ENCODE data around the gene ALG9. TPM values are rescaled to one million over a fixed set of nuclear protein-coding genes. Genes with fewer than 3 reads are reported as not detected.

The ALG9 gene
- total and polyA plus RNA-seq, 5 experiments from 2014 or later = 6.4 to 28.6 (median 13.1) TPM

- peak; percentile 95 for ATAC-seq
Measured at GRCh38 chr11:111765984-111766833, 105.2 kb downstream of the ALG9 start, which contains the start of gene PPP2R1B. Gene PPP2R1B (minus strand): TSS chr11:111766389. CDS start chr11:111766361, 28 bp downstream.

DNA sequence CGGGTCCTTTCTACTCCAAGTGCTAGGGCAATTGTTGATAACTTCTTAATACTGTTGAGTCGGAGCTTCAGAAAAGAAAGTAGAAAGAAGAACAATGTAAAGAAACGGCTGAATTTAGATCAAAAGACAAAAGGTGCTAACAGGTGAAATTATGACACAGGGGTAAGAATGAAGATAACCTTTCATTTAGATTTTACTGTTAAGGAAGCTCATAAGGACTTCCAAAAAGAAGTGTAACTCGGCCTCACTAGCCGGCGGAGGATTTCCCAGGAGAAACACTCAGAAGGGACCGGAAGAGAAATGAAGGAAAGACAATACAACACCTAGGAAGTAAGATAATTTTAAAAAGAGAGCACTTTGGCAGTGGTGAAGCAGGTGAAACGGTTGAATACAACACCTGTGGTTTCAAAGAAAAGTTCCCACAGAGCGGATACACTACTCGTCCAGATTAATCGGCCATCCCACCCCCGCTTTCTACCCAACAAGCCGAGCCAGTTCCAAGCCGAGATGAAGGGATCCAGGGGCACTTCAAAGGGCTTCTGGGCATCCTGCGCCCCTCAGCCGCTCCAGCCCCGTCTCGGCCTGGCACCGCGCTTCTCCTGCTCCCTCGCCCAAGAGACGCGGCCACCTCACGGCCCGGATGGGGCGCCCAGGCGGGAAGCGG lies 105.9 kb downstream of the ALG9 start:
- Mint-ChIP-seq H3K9me3 (no peaks in the 10 kb centered on the region), H3K27me3 (no peaks in the 10 kb centered on the region), H3K4me1 (peaks cover 28 to 52% (median 41%) of the 10 kb centered on the region in 4 donors), H3K4me3 (peak overlapping the region; percentile 87 to 100 (median 99)), H3K36me3 (peaks cover 5 to 40% (median 8%) of the 10 kb centered on the region in 3 donors), H3K27ac (peak overlapping the region; percentile 71 to 99 (median 96))
- ATAC-seq (peak in 1 of 2 donors; percentile 7), DNase-seq (peak in 4 of 10 donors; percentile 4 to 29 (median 14))
- POLR2A ChIA-PET = interaction anchor here (0.9 to 1.8 kb wide), 3 partner anchors 106 to 169 kb away, joined by 3 to 5 read pairs (median 3); partner anchors contain the start of gene ALG9

More at GRCh38 chr11:111765984-111766833, 105.2 kb downstream of the ALG9 start, which contains the start of gene PPP2R1B:
- POLR2A ChIA-PET = interaction anchor here (0.6 to 1.8 kb wide), 9 partner anchors 10 to 176 kb away, joined by 3 to 5 read pairs (median 4); partner anchors contain the start of genes ALG9 and SIK2
- H3K27me3 Mint-ChIP-seq = no peaks in the 10 kb centered on the region
- peaks cover 28 to 52% (median 41%) of the 10 kb centered on the region in 4 donors for H3K4me1 Mint-ChIP-seq
- H3K4me3 Mint-ChIP-seq = peak within 1 kb of the TSS; percentile 87 to 100 (median 99)
- peak within 1 kb of the TSS; percentile 73 to 99 (median 96) for H3K27ac Mint-ChIP-seq
- DNase-seq = peak; percentile 38 to 84 (median 66)
- no peaks in the 10 kb centered on the region for H3K9me3 Mint-ChIP-seq
- peaks cover 2 to 32% (median 5%) of the 10 kb centered on the region in 3 donors for H3K36me3 Mint-ChIP-seq

GRCh38 chr11:111764621-111765020 lies 106.8 kb downstream of the ALG9 start:
- peaks cover 5 to 48% (median 8%) of the 10 kb centered on the region in 3 donors for H3K36me3 Mint-ChIP-seq
- H3K9me3 Mint-ChIP-seq = no peaks in the 10 kb centered on the region
- ATAC-seq (no peak), DNase-seq (no peak)
- peaks cover 28 to 52% (median 41%) of the 10 kb centered on the region in 4 donors for H3K4me1 Mint-ChIP-seq
- H3K4me3 Mint-ChIP-seq = peak overlapping the region; percentile 87 to 100 (median 99)
- no peaks in the 10 kb centered on the region for H3K27me3 Mint-ChIP-seq
- peak overlapping the region in 4 of 10 donors; percentile 19 to 98 (median 65) for H3K27ac Mint-ChIP-seq
- POLR2A ChIA-PET = no interaction called here

GRCh38 chr11:111762981-111763643 lies 108.3 kb downstream of the ALG9 start:
- Mint-ChIP-seq H3K4me1 (peaks cover 28 to 52% (median 41%) of the 10 kb centered on the region in 4 donors), H3K36me3 (peaks cover 5 to 62% (median 18%) of the 10 kb centered on the region in 3 donors), H3K9me3 (no peaks in the 10 kb centered on the region), H3K27ac (peak overlapping the region in 2 of 10 donors; percentile 11 to 16), H3K4me3 (peak overlapping the region in 2 of 10 donors; percentile 1 to 44), H3K27me3 (no peaks in the 10 kb centered on the region)
- POLR2A ChIA-PET = no interaction called here
- ATAC-seq = no peak
- no peak for DNase-seq

DNA sequence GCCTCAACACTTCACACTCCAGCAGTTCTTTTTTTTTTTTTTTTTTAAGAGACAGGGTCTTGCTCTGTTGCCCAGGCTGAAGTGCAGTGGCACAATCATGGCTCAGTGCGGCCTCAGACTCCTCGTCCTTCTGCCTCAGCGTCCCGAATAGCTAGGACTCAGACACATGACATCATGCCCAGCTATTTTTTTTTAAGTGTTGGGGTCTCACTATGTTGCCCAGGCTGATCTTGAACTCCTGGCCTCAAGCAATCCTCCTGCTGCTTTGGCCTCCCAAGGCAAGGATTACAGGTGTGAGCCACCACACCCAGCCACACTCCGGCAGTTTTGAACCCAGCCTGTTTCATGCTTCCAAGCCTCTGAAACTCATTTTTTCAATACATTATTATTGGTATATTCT lies 108.9 kb downstream of the ALG9 start:
- Mint-ChIP-seq H3K4me1 (peaks cover 31 to 52% (median 41%) of the 10 kb centered on the region in 4 donors), H3K4me3 (peak overlapping the region in 1 of 10 donors; percentile 11), H3K9me3 (no peaks in the 10 kb centered on the region), H3K27me3 (no peaks in the 10 kb centered on the region), H3K27ac (peak overlapping the region in 2 of 10 donors; percentile 16 to 29), H3K36me3 (peaks cover 5 to 68% (median 22%) of the 10 kb centered on the region in 3 donors)
- DNase-seq (no peak), ATAC-seq (no peak)
- POLR2A ChIA-PET = interaction anchor here (0.6 kb wide), 1 partner anchor 166 kb away, joined by 3 read pairs; no protein-coding TSS in a partner anchor

GRCh38 chr11:111761036-111761435 lies 110.3 kb downstream of the ALG9 start:
- Mint-ChIP-seq H3K27ac (no peak overlapping the region), H3K27me3 (no peaks in the 10 kb centered on the region), H3K9me3 (no peaks in the 10 kb centered on the region), H3K4me3 (no peak overlapping the region), H3K4me1 (peaks cover 25 to 41% (median 31%) of the 10 kb centered on the region in 4 donors), H3K36me3 (peaks cover 5 to 83% (median 26%) of the 10 kb centered on the region in 3 donors)
- POLR2A ChIA-PET = no interaction called here
- DNase-seq = no peak
- ATAC-seq = no peak

GRCh38 chr11:111759778-111760407 lies 111.5 kb downstream of the ALG9 start:
- DNase-seq (no peak), ATAC-seq (no peak)
- peak overlapping the region in 2 of 10 donors; percentile 2 to 76 for H3K27ac Mint-ChIP-seq
- no peaks in the 10 kb centered on the region for H3K27me3 Mint-ChIP-seq
- H3K36me3 Mint-ChIP-seq = peaks cover 0 to 93% (median 26%) of the 10 kb centered on the region in 3 donors
- no peak overlapping the region for H3K4me3 Mint-ChIP-seq
- H3K4me1 Mint-ChIP-seq = peaks cover 19 to 29% (median 25%) of the 10 kb centered on the region in 4 donors
- POLR2A ChIA-PET = no interaction called here
- no peaks in the 10 kb centered on the region for H3K9me3 Mint-ChIP-seq

DNA sequence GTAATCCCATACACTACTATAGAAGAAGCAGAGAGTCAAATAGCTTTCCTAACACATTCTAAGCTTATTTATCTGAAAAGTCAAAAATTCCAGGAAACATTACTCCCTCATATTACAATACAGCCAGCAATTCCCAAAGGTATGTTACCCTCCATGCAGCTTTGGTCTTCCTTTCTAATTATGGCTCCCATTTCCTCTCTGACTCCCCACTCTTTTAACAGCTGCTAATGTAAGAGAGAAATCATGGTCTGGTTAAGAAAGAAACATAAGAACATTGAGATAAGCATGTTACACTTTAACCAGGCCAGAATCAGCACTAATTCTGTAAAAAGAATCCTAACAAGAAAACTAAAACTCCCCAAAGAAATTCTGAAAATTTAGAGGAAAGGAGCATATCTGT lies 112.0 kb downstream of the ALG9 start:
- POLR2A ChIA-PET = no interaction called here
- Mint-ChIP-seq H3K4me3 (no peak overlapping the region), H3K9me3 (no peaks in the 10 kb centered on the region), H3K36me3 (peaks cover 0 to 94% (median 26%) of the 10 kb centered on the region in 3 donors), H3K4me1 (peaks cover 15 to 24% (median 20%) of the 10 kb centered on the region in 4 donors), H3K27ac (peak overlapping the region in 1 of 10 donors; percentile 2), H3K27me3 (no peaks in the 10 kb centered on the region)
- no peak for DNase-seq
- ATAC-seq = no peak

- H3K36me3 Mint-ChIP-seq = peaks cover 0 to 95% (median 34%) of the 10 kb centered on the region in 3 donors
- DNase-seq = no peak
Measured at GRCh38 chr11:111756097-111756496, 115.3 kb downstream of the ALG9 start.

DNA sequence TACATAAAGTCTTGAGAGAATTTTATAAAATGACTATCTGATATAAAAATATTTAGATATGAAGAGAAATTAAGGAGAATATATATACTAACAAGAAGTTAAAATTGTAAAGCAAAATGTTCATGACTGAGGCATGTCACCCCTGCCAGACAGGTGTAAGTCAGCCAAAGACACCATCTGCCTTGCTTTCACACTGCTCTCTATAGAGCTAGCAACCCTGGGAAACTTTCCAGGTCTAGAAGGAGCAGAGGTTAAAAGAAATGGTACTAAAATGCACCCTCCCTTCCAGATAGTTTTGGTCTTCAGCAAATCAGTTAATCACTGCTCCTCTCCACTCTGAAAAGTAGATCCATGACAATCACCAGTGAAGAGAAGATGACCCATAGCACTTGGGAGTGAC lies 121.7 kb downstream of the ALG9 start:
- H3K27me3 Mint-ChIP-seq = no peaks in the 10 kb centered on the region
- H3K27ac Mint-ChIP-seq = no peak overlapping the region
- H3K4me3 Mint-ChIP-seq = no peak overlapping the region
- ATAC-seq (no peak), DNase-seq (no peak)
- POLR2A ChIA-PET = no interaction called here
- peaks cover 12 to 92% (median 37%) of the 10 kb centered on the region in 3 donors for H3K36me3 Mint-ChIP-seq
- H3K9me3 Mint-ChIP-seq = no peaks in the 10 kb centered on the region
- peaks cover 0 to 7% (median 4%) of the 10 kb centered on the region in 4 donors for H3K4me1 Mint-ChIP-seq

More at GRCh38 chr11:111756097-111756496, 115.3 kb downstream of the ALG9 start:
- H3K4me1 Mint-ChIP-seq = peaks cover 0 to 4% (median 1%) of the 10 kb centered on the region in 4 donors
- no peak for ATAC-seq
- H3K9me3 Mint-ChIP-seq = no peaks in the 10 kb centered on the region
- no peak overlapping the region for H3K4me3 Mint-ChIP-seq
- H3K27me3 Mint-ChIP-seq = no peaks in the 10 kb centered on the region
- POLR2A ChIA-PET = no interaction called here
- H3K27ac Mint-ChIP-seq = no peak overlapping the region

- Mint-ChIP-seq H3K27ac (peak overlapping the region in 2 of 10 donors; percentile 30 to 78), H3K36me3 (peaks cover 12 to 92% (median 33%) of the 10 kb centered on the region in 3 donors), H3K4me3 (no peak overlapping the region), H3K4me1 (peaks cover 0 to 9% (median 3%) of the 10 kb centered on the region in 4 donors), H3K27me3 (no peaks in the 10 kb centered on the region), H3K9me3 (no peaks in the 10 kb centered on the region)
- POLR2A ChIA-PET = interaction anchor here (1.0 kb wide), 1 partner anchor 14 kb away, joined by 3 read pairs; no protein-coding TSS in a partner anchor
- ATAC-seq (no peak), DNase-seq (no peak)
Measured at GRCh38 chr11:111748035-111748804, 123.2 kb downstream of the ALG9 start.

Data from naive thymus-derived CD8-positive, alpha-beta T cell (primary cell).